Thoracic aorta endothelial cell (primary cell): ENCODE measurements around the gene TRIM73. TPM values are rescaled to one million over a fixed set of nuclear protein-coding genes. Genes with fewer than 3 reads are reported as not detected.

Experiments
- small RNA-seq: library from RNA; depleted of rRNA; stranded (forward); fragments of <200 nt; gene quantifications from one replicate; pipeline ENCODE3, GENCODE V24; 2012
- total RNA-seq: library from RNA; depleted of rRNA; stranded (reverse); fragments of >200 nt; gene quantifications from 2 replicates; pipeline ENCODE4 v1.2.3, GENCODE V29; 2012

The TRIM73 gene
- total RNA-seq, result 0.43 and 0.66 TPM in 2 replicates

DNA sequence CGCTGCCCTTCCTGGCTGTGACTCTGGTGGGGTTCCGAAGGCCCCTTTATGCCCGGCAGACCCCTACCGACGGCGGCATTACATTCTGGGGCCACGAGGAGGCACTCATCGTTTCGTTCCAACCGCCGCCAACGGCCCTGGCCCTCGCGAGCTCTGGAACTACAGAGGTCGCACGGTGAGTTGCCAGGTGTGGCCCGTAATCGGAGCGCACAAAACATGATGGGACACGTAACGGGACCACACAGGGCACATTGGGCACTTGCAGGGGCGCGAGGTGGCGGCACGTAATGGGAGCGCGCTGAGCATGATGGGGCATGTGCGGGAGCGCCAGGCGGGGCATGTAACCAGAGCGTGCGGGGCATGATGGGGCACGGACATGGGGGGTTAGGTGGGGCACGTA is at the start of gene TRIM73:
Gene TRIM73 (plus strand): TSS at position 301 of the 400 bp plus-strand sequence. CDS start 3,305 bp downstream, outside the sequence.

Small RNA genes lying within 50 kb of the gene (small RNA-seq; reads per million reads assigned to genes)
- not detected for gene RF00019

Other genes with a start within 250 kb of the TRIM73 start
- gene POM121C, start 90.7 kb downstream of the TRIM73 start, total RNA-seq, result 19.4 and 21.7 TPM in 2 replicates
- under 0.01 TPM in 1 of 2 replicates, not detected in the other for gene SPDYE5, start 96.7 kb downstream of the TRIM73 start, total RNA-seq